Glutamatergic neuron (in vitro differentiated cells): ENCODE measurements around the gene WDR74. TPM values are rescaled to one million over a fixed set of nuclear protein-coding genes. Genes with fewer than 3 reads are reported as not detected.
"Not testable (repeated sequence)": the region's sequence is repeated elsewhere in the genome, so short reads cannot be mapped to it uniquely, and the experiment has no call there.

Source experiments
- DNase-seq: peaks from one replicate; pipeline ENCODE4 v3.0.0; 2022
- H3K27ac Mint-ChIP-seq: one replicate; pipeline ENCODE4 v1.8.0; 2020; ENCODE audit warnings: mild to moderate bottlenecking, mixed read lengths, inconsistent platforms; ENCODE audit not compliant: unreplicated experiment
- H3K27me3 Mint-ChIP-seq: one replicate; pipeline ENCODE4 v1.8.0; 2020; ENCODE audit warnings: mild to moderate bottlenecking, moderate library complexity, mixed read lengths, inconsistent platforms; ENCODE audit not compliant: unreplicated experiment
- H3K36me3 Mint-ChIP-seq: one replicate; pipeline ENCODE4 v1.8.0; 2020; ENCODE audit warnings: mild to moderate bottlenecking, mixed read lengths, inconsistent platforms; ENCODE audit not compliant: unreplicated experiment
- H3K4me1 Mint-ChIP-seq: one replicate; pipeline ENCODE4 v1.8.0; 2020; ENCODE audit warnings: mild to moderate bottlenecking, low read depth, mixed read lengths, inconsistent platforms; ENCODE audit not compliant: unreplicated experiment
- H3K4me3 Mint-ChIP-seq: one replicate; pipeline ENCODE4 v1.8.0; 2020; ENCODE audit warnings: mild to moderate bottlenecking, mixed read lengths, inconsistent platforms; ENCODE audit not compliant: unreplicated experiment
- H3K9me3 Mint-ChIP-seq: one replicate; pipeline ENCODE4 v1.8.0; 2020; ENCODE audit warnings: mild to moderate bottlenecking, moderate library complexity, mixed read lengths, inconsistent platforms; ENCODE audit not compliant: unreplicated experiment
- CTCF ChIP-seq: fragments of 200-600 bp; sonication (generic); IDR thresholded peaks from one replicate; pipeline ENCODE4 v1.5.0; 2021; ENCODE audit not compliant: partially characterized antibody, unreplicated experiment
- total RNA-seq: library from RNA; stranded (reverse); fragmentation: NEBNext Ultra II Directional; extraction: Animal tissue kit (Norgen Biotek cat#: 25700); gene quantifications from one replicate; pipeline ENCODE4 v1.2.1, GENCODE V29; 2021; ENCODE audit not compliant: unreplicated experiment

The WDR74 gene
- total RNA-seq, 1 donor from 2014 or later, result 69.0 TPM

DNA sequence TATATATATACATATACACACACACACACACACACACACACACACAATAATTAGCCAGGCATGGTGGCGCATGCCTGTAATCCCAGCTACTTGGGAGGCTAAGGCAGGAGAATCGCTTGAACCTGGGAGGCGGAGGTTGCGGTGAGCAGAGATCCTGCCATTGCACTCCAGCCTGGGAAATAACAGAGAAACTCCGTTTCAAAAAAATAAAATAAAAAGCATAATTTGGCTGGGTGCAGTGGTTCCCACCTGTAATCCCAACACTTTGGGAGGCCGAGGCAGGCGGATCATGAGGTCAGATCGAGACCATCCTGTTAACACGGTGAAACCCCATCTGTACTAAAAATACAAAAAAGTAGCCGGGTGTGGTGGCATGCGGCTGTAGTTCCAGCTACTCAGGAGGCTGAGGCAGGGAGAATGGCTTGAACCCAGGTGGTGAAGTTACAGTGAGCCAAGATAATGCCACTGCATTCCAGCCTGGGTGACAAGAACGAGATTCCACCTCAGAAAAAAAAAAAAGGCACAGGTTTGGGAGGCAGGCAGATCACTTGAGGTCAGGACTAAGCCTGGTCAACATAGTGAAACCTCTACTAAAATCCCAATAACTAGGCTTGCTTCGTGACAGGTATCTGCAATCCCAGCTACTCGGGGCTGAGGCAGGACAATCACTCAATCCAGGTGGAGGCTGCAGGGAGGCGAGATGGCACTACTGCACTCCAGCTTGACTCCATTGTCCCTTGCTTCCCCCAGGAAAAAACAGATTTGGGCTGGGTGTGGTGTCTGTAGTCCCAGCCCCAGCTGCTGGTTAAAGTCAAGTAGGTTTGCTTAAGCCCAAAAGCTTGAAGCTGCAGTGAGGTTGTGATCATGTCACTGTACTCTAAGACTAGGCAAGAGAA is 11.8 kb upstream of the WDR74 start:
- H3K36me3 Mint-ChIP-seq, result peaks cover 3% of the 10 kb centered on the region
- no peak overlapping the region for H3K4me3 Mint-ChIP-seq
- H3K27me3 Mint-ChIP-seq, result peaks cover 10% of the 10 kb centered on the region
- no peak overlapping the region for H3K27ac Mint-ChIP-seq
- TF ChIP-seq CTCF, result no peak
- H3K4me1 Mint-ChIP-seq, result peaks cover 11% of the 10 kb centered on the region
- peaks cover 15% of the 10 kb centered on the region for H3K9me3 Mint-ChIP-seq
- no peak for DNase-seq

GRCh38 chr11:62847767-62848314 is 8.5 kb upstream of the WDR74 start:
- Mint-ChIP-seq H3K4me1 (no peaks in the 10 kb centered on the region), H3K9me3 (peaks cover 3% of the 10 kb centered on the region), H3K27me3 (no peaks in the 10 kb centered on the region), H3K36me3 (no peaks in the 10 kb centered on the region), H3K4me3 (no peak overlapping the region), H3K27ac (no peak overlapping the region)
- TF ChIP-seq CTCF, result no peak
- no peak for DNase-seq

GRCh38 chr11:62846177-62846576 is 6.8 kb upstream of the WDR74 start:
- H3K27ac Mint-ChIP-seq, result no peak overlapping the region
- no peak for DNase-seq
- H3K27me3 Mint-ChIP-seq, result no peaks in the 10 kb centered on the region
- no peaks in the 10 kb centered on the region for H3K36me3 Mint-ChIP-seq
- peaks cover 3% of the 10 kb centered on the region for H3K9me3 Mint-ChIP-seq
- no peak overlapping the region for H3K4me3 Mint-ChIP-seq
- H3K4me1 Mint-ChIP-seq, result no peaks in the 10 kb centered on the region
- TF ChIP-seq CTCF, result no peak

DNA sequence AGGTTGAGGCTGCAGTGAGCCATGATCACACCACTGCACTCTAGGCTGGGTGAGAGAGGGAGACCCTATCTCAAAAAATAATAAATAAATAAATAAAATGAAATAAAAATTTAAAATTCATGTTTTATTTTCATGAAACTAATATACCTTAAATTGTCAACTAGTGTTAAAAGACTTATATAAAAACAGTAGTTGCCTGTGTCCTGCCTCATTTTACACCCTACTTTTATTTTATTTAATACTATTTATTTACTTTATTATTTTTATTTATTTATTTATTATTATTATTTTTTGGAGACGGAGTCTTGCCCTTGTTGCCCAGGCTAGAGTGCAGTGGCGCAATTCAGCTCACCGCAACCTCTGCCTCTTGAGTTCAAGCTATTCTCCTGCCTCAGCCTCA is 4.8 kb upstream of the WDR74 start:
- H3K4me1 Mint-ChIP-seq, result no peaks in the 10 kb centered on the region
- peak overlapping the region; percentile 30 for H3K27ac Mint-ChIP-seq
- no peak overlapping the region for H3K4me3 Mint-ChIP-seq
- no peak for TF ChIP-seq CTCF
- peaks cover 11% of the 10 kb centered on the region for H3K27me3 Mint-ChIP-seq
- DNase-seq, result no peak
- H3K36me3 Mint-ChIP-seq, result no peaks in the 10 kb centered on the region
- H3K9me3 Mint-ChIP-seq, result peaks cover 10% of the 10 kb centered on the region

- Mint-ChIP-seq H3K9me3 (peaks cover 15% of the 10 kb centered on the region), H3K36me3 (no peaks in the 10 kb centered on the region), H3K27ac (peak overlapping the region; percentile 30), H3K27me3 (peaks cover 14% of the 10 kb centered on the region), H3K4me3 (no peak overlapping the region), H3K4me1 (peaks cover 2% of the 10 kb centered on the region)
- no peak for DNase-seq
- TF ChIP-seq CTCF, result no peak
Observed at GRCh38 chr11:62843466-62843865, 4.1 kb upstream of the WDR74 start.

GRCh38 chr11:62842891-62843290 is 3.5 kb upstream of the WDR74 start:
- H3K27ac Mint-ChIP-seq, DNase-seq, H3K4me3 Mint-ChIP-seq, H3K4me1 Mint-ChIP-seq, H3K36me3 Mint-ChIP-seq: not testable (repeated sequence)
- H3K27me3 Mint-ChIP-seq, result peaks cover 14% of the 10 kb centered on the region
- peaks cover 15% of the 10 kb centered on the region for H3K9me3 Mint-ChIP-seq
